ENCODE results near the gene LRBA.
"Not testable (repeated sequence)": the region's sequence is repeated elsewhere in the genome, so short reads cannot be mapped to it uniquely, and the experiment has no call there.

LRBA gene

DNA sequence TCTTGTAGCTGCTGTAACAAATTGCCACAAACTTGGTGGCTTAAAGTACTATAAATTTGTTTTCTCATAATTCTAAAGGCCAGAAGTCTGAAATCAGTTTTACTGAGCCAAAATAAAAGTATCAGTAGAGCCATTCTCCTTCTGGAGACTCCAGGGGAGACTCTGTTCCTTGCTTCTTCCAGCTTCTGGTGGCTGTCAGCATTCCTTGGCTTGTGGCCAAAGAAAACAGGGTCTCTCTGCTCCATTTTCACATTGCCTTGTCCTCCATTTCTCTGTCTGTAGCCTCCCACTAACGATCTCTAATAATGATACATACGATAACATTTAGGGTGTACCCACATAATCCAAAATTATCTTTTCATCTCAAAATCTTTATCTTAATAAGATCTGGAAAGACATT, 232.8 kb downstream of the LRBA start:
- no peak for DNase-seq

DNA sequence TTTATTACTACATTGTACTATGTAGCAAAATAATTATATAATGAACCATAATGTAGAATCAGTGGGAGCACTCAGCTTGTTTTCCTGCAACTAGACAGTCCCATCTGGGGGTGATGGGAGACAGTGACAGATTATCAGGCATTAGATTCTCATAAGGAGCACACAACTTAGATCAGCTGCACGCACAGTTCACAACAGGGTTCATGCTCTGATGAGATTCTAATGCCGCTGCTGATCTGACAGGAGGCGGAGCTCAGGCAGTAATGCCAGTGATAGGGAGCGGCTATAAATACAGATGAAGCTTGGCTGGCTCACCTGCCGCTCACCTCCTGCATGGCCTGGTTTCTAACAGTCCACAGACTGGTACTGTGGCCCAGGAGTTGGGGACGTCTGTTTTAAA, 233.9 kb downstream of the LRBA start:
- no peak for DNase-seq

DNA sequence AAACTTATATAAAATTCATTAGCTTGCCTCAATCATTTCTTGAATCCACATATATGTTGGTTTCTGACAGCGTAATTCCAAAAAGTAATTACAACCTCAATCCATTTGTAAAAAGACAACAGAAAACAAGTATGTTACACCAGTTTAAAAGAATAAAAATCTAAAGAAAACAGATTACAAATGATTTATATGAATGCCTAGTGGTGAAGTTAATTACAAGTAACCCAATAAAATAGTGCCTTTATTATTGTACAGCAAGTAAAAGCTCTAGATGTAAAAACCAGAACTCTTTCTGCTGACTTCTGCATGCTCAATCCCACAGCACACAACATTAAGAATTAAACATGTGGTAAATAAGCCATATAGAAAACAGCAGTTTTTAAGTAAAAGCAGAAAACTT, 235.4 kb downstream of the LRBA start:
- DNase-seq = no peak

DNA sequence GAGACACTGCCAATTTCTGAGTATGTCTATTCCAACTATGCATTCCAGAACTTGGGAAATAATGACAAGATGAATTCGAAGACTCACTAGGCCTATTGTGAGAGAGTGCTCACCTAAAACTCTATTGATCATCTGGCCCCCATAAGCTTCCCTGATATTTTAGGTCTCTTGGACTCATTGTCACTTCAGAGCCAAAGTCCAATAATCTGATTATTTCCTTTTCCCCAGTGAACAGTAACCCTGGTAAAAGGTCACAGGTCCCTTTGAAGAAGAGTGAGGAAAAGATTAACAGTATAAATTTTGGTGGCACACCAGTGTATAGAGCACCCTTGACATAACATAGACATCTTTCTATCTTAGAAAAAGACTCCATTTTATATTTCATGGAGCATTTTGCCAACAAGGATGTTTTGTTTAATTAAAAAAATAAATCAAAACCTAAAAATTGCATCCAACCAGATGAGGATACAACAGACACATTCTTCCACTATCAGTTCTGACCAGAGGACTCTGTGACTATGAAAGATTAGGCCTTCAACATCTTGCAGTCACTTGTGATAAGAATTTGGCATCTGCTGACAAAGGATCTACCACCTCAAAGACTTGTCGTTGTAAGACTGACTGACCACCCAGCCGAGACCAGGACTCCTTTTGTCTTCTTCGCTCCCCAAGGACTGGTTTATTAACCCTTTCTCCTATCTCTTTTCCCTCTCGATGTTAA, 241.2 kb downstream of the LRBA start:
- DNase-seq = no peak

DNA sequence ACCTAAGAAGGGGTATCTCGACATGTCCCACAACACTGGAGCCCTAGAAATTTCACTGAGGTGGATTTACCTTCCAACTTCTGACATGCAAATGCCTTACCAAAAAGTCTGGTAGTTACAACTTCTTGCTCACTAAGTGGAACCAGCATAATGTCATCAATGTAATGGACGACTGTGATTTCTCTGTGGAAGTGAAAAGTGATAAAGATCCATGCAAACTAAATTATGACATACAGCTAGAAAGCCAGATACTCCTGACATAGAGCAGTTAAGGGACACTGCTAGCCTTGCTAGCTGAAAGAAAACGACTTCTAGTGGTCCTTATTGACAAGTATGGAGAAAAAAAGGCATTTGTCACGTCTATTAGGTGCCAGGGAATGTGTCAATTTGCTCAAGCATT, 242.1 kb downstream of the LRBA start:
- DNase-seq = no peak

DNA sequence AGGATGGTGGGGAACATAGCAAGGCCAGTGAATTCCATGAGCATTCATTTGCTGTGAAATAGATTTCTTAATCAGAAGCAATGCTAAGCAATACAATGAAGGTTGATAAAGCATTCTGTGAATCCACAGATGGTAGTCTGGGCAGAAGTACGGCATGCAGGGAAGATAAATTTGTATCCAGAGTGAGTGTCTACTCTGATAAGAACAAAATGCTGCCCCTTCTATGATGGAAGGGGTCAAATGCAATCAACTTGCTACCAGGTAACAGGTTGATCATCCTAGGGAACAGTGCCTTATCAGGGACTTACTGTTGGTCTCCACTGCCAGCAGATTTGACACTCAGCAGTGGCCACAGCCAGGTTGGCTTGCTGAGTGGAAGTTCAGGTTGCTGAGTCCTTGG, 243.7 kb downstream of the LRBA start:
- DNase-seq = no peak

DNA sequence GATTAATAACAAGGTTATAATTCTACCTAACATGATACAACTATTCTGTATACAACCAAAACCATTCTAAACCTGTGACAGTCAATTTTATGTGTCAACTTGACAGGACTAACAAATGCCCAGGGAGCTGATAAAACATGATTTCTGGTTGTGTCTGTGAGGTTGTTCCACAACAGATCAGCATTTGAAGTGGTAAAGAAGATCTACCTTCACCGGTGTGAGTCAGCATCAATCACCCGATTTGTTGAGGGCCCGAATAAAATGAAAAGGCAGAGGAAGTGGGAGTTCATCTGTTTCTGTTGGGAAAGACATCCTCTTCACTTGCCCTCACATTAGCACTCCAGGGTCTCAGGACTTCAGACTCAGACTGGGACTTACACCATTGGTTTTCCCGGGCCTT, 245.2 kb downstream of the LRBA start:
- DNase-seq = no peak

DNA sequence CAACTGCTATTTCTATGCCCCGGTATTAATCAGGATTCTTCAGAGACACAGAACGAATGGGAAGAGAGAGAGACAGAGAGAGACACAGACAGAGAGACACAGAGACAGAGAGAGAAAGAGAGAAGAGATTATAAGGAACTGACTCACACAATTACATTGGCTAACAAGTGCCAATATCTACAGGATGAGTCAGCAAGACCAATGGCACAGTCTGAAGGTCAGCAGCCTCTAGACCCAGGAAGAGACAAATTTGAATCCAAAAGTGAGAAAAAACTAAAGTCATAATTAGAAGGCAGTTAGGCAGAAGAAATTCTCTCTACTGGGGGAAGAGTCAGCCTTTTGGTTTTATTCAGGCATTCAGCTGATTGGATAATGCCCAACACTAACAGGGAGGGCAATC, 245.8 kb downstream of the LRBA start:
- DNase-seq = no peak

DNA sequence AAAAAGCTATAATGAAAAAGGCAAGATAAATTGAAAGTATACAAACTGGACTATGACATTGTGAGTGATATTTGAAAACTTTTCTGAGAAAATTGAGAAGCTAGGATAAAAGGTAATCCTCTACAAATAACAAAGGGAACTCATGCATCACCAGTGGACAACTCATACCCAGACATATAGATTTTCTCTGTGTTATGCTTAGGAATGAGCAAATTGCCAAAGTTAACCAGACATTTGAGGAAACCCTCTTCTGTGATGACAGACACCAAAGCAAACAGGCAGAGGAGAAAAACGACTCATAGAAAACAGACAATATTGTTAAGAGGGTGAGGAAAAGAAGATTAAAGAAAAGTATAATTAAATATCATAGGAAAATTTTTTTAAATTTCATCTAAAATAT, 246.6 kb downstream of the LRBA start:
- DNase-seq = no peak

DNA sequence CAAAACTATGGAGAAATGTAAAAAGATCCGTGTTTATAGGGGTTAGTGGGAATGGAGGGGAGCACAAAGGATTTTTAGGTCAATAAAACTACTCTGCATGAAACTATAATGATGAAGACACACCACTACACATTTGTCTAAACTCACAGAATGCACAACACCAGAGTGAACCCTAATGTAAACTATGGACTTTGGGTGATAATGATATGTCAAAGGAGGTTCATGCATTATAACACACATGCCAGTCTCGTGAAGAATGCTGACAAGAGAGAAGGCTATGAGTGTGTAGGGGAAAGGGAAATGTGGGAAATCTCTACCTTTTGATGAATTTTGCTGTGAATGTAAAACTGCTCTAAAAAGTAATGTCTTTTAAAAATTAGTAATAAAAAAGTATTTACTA, 249.9 kb downstream of the LRBA start:
- no peak for DNase-seq

DNA sequence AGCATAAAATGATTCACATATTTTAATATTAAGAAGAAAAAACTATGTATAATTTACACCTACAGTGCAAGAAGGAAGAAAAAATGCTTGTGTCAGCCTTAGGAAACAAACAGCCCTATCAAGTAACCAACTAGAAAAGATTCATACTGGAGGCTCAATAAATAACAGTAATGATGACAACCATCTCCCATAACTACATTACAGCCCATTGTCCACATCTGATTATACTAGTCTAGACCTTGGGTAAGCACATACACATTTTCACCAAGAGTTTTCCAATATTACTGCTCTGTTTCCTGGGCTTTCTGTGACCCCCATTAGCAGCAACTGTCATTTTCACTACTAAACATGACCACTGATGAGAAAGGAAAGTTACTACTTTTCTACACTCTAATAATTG, 263.4 kb downstream of the LRBA start:
- no peak for DNase-seq

DNA sequence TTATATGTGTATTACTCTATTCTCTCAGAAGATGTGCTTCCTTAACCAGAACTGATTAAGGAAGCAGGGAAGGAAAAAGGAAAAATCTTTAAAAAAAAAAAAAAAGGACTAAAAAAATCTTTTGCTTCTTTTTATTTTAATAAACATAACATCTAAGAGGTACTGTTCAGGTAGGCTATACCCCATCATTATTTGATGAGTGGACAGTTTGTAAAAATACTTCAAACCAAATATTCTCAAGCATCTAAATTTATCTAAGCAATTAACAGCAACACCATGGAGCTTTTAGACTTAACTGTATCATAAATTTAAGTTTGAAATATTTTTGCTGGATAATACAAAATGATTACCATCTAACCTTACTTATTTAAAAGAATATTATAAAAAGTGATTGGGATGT, 264.3 kb downstream of the LRBA start:
- no peak for DNase-seq

DNA sequence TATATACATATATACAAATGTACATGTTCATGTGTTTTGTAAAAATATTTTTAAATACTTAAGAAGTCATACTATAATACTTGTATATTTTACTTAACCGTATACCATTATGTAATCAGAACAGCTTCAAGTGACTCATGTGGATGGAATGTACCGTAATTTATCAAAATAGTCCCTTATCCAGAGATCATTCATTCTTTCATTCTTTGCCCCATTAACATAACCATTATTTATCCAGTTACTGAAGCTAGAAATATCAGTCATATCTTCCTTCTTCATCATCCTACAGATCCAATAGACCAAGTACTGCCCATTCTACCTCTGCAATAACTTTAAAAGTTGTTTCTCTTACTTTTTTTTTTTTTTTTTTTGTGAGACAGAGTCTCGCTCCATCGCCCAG, 268.9 kb downstream of the LRBA start:
- no peak for DNase-seq

DNA sequence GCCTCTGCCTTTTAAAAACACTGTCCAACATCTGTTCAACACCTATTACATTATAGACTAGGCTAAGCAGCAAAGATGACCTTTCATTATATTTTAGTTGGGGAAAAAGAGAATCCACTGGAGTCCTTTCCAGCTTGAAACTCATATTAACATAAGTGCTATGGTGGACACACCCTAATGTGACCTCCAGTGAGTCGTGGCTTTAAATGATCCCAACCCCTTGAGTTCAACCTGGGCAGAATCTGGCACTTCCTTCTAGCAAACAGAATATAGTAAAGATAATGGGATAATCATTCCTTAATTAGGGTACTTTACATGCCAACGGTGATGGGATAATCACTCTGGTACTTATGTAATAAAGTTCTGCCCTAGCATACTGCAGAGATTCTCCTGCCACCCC, 270.5 kb downstream of the LRBA start:
- no peak for DNase-seq

DNA sequence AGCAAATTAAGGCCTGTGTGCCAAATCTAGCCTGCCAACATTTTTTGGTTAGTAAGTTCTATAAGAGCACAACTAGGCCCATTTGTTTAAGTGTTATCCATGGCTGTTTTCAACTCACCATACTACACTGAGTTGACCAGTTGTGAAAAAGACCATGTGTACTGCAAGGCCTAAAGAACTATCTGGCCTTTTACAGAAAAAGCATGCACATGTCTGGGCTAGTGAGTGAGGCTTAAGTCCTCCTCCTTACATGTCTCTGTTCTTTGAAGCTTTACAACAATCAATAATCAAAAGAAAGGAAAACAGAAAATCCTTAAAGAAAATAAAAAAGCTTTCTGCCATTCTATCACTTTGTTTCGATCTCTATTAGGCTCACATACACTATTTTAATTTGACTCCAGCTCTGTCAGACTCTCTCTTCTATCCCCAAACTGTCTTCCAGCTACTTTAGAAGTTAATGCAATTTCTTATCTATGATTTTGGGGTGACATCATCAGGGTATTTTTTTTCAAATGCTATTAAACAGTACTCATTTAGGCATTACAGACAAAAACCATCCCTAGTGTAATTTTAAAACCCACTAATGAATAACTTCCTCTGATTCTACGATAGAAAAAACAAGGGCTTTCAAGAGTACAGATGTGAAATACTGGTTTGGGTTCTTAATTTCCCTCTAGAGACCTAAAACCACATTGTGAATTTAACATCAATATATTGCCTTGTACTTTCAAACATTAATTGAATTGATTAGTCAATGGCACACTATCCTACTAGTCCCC, 271.3 kb downstream of the LRBA start:
- no peak for DNase-seq

DNA sequence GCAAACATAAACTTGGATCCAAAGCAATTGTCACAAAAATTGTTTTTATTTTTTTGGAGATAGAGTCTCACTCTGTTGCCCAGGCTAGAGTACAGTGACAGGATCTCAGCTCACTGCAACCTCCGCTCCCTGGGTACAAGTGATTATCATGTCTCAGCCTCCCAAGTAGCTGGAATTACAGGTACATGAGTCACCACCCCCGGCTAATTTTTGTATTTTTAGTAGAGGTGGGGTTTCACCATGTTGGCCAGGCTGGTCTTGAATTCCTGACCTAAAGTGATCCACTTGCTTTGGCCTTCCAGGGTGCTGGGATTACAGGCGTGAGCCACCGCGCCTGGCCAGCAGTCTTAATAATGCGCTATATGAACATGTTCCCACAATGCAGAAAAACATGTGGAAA, 272.2 kb downstream of the LRBA start:
- DNase-seq = not testable (repeated sequence)

DNA sequence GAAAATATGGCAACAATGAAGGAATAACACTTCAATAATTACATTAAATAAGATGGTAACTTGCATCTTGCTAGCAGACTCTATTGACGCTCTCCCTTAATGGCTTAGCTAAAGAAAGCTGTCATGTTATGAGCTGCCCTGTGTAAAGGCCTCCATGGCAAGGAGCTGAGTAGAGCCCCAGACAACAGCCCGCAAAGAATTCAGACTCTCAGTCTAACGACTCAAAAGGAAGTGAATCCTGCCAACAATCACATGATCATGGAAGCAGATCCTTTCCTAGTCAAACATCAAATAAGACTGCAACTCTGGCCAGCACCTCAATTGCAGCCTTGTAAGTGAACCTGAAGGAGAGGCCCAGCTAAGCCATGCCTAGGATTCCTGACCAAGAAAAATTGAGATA, 275.5 kb downstream of the LRBA start:
- no peak for DNase-seq

DNA sequence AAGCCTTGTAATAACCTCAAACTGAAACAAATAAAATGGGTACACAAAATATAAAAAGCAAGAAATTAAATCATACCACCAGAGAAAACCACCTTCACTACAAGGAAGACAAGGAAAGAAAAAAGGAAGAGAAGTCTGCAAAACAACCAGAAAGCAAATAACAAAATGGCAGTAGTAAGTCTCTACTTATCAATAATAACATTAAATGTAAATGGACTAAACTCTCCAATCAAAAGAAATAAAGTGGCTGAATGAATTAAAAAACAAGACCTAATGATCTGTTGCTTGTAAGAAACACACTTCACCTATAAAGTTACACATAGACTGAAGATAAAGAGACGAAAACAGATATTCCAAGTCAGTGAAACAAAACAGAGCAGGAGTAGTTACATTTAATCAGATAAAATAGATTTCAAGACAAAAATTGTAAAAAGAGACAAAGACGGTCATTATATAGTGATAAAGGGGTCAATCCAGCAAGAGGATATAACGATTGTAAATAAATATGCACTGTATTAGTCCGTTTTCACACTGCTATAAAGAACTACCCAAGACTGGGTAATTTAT, 289.0 kb downstream of the LRBA start:
- no peak for DNase-seq

DNA sequence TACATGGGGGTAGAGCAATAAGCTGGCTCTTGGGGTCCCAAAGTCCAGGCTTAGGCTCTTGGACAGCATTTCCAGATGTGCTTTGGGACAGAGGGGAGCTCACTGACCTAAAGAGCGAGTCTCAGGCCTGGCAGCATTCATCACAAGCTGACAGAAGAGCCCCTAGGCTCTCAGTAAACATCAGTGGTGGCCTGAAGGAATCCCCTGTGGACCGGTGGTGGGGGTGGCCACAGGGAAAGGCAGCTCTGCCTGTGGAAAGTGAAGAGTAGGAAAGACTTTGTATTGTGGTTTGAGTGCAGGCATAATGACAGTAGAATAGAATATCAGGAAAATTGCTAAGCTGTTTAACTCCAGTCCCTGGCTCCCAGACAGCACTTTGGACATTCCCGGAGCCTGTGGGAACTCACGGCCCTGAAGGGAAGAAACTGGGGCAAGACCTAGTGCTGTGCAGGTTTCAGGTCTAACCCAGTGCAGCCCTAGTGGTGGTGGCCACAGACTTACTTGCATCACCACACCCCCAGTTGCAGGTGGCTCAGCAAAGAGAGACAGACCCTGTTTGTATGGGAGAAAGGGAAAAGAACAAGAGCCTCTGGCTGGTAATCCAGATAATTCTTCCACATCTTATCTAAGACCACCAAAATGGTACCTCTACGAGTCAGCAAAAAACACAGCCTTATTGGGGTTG, 291.2 kb downstream of the LRBA start:
- DNase-seq = no peak

DNA sequence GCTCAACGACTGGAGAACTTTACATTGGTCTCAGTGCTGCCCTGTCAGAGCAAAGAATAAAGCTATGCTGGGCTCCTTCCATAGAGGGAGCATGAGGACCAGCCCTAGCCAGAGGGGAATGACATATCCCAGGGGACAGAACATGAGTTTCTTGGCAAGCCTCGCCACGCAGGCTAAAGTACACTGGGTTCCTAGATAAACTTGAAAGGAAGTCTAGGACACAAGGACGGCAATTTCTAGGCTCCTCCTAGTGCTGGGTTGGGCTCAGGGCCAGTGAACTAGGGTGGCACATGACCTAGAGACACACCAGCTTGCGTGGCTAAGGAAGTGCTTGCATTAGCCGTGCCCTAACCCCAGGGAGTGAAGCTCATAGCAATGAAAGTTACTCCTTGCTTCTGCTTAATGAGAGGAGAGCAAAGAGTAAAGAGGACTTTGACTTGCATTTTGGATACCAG, 292.1 kb downstream of the LRBA start:
- DNase-seq = no peak

DNA sequence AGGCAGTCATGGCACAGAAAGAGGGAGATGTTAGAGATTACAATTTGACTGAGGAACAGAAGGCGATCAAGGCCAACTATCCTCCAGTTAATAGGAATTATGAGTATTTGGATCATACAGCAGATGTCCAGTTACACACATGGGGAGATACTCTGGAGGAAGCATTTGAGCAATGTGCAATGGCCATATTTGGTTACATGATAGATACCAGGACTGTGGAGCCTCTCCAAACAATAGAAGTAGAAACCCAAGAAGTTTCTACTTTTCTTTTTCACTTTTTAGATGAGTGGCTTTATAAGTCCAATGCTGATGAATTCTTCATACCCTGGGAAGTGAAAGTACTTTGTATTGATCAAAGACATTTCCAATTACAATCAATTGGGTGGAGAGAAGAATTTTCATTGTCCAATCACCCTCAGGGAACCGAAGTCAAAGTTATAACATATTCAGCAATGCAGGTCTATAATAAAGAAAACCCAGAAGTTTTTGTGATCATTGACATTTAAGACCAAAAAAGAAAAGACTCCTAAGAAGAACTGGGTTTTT, 294.0 kb downstream of the LRBA start:
- DNase-seq = no peak

DNA sequence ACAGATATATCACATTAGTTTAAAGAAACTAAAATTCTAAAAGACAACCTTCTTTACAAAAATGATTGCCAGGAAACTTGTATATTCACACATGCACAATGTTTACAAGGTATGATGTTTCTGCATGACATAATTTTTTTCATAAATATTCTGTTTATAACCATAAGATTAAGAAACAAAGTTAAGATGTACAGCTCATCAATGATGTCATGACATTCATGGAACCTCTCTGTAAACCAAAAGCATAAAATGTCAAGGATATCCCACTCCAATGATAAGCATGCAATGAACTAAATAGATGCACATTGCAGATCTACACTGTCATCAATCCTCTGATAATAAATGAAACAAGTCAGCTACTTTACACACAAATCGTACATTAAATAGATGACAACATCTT, 297.1 kb downstream of the LRBA start:
- no peak for DNase-seq
